ENCODE results near the gene TBC1D5.
"Not testable (repeated sequence)": the region's sequence is repeated elsewhere in the genome, so short reads cannot be mapped to it uniquely, and the experiment has no call there.

The TBC1D5 gene

GRCh38 chr3:17551895-17552294, 190.5 kb downstream of the TBC1D5 start:
- DNase-seq (ENCODE audit: low read depth in 2 of 3, low spot score in 1 of 3): no peak

- no peak for DNase-seq (ENCODE audit: low read depth in 2 of 3, low spot score in 1 of 3)
Observed at GRCh38 chr3:17551333-17551732, 191.1 kb downstream of the TBC1D5 start.

- no peak for DNase-seq (ENCODE audit: low read depth in 2 of 3, low spot score in 1 of 3)
Observed at GRCh38 chr3:17550624-17551023, 191.8 kb downstream of the TBC1D5 start.

- no peak for DNase-seq (ENCODE audit: low read depth in 2 of 3, low spot score in 1 of 3)
Observed at GRCh38 chr3:17546500-17547255, 195.8 kb downstream of the TBC1D5 start.

GRCh38 chr3:17544632-17545031, 197.8 kb downstream of the TBC1D5 start:
- no peak for DNase-seq (ENCODE audit: low read depth in 2 of 3, low spot score in 1 of 3)

- DNase-seq (ENCODE audit: low read depth in 2 of 3, low spot score in 1 of 3): no peak
Observed at GRCh38 chr3:17542591-17542990, 199.8 kb downstream of the TBC1D5 start.

- DNase-seq (ENCODE audit: low read depth in 2 of 3, low spot score in 1 of 3): no peak
Observed at GRCh38 chr3:17539436-17539835, 203.0 kb downstream of the TBC1D5 start.

- no peak for DNase-seq (ENCODE audit: low read depth in 2 of 3, low spot score in 1 of 3)
Observed at GRCh38 chr3:17535274-17535673, 207.2 kb downstream of the TBC1D5 start.

GRCh38 chr3:17532446-17532845, 210.0 kb downstream of the TBC1D5 start:
- not testable (repeated sequence) for DNase-seq (ENCODE audit: low read depth in 2 of 3, low spot score in 1 of 3)

- no peak for DNase-seq (ENCODE audit: low read depth in 2 of 3, low spot score in 1 of 3)
Observed at GRCh38 chr3:17529677-17530076, 212.8 kb downstream of the TBC1D5 start.

GRCh38 chr3:17518189-17519059, 224.0 kb downstream of the TBC1D5 start:
- DNase-seq (ENCODE audit: low read depth in 2 of 3, low spot score in 1 of 3): no peak

- no peak for DNase-seq (ENCODE audit: low read depth in 2 of 3, low spot score in 1 of 3)
Observed at GRCh38 chr3:17515445-17516234, 226.8 kb downstream of the TBC1D5 start.

GRCh38 chr3:17514597-17514996, 227.8 kb downstream of the TBC1D5 start:
- no peak for DNase-seq (ENCODE audit: low read depth in 2 of 3, low spot score in 1 of 3)

- DNase-seq (ENCODE audit: low read depth in 2 of 3, low spot score in 1 of 3): no peak
Observed at GRCh38 chr3:17510265-17510664, 232.2 kb downstream of the TBC1D5 start.

GRCh38 chr3:17508180-17508752, 234.2 kb downstream of the TBC1D5 start:
- no peak for DNase-seq (ENCODE audit: low read depth in 2 of 3, low spot score in 1 of 3)

GRCh38 chr3:17507480-17507879, 235.0 kb downstream of the TBC1D5 start:
- DNase-seq (ENCODE audit: low read depth in 2 of 3, low spot score in 1 of 3): no peak

GRCh38 chr3:17505856-17506255, 236.6 kb downstream of the TBC1D5 start:
- no peak for DNase-seq (ENCODE audit: low read depth in 2 of 3, low spot score in 1 of 3)

- DNase-seq (ENCODE audit: low read depth in 2 of 3, low spot score in 1 of 3): no peak
Observed at GRCh38 chr3:17501745-17502144, 240.7 kb downstream of the TBC1D5 start.

GRCh38 chr3:17500618-17501017, 241.8 kb downstream of the TBC1D5 start:
- no peak for DNase-seq (ENCODE audit: low read depth in 2 of 3, low spot score in 1 of 3)

- no peak for DNase-seq (ENCODE audit: low read depth in 2 of 3, low spot score in 1 of 3)
Observed at GRCh38 chr3:17494117-17494809, 248.2 kb downstream of the TBC1D5 start.

- DNase-seq (ENCODE audit: low read depth in 2 of 3, low spot score in 1 of 3): no peak
Observed at GRCh38 chr3:17491601-17492000, 250.8 kb downstream of the TBC1D5 start.
